OCI-LY3 (cell line): ENCODE results near the gene RAB31.

Experiments
- EZH2phosphoT487 ChIP-seq: fragments of 200-600 bp; shearing (Covaris generic); IDR thresholded peaks from 2 replicates; pipeline ENCODE4 v1.6.1; 2018; ENCODE audit warnings: antibody characterized with exemption, mixed run types, low read depth
- TF ChIP-seq, protein P1 (sequence below): fragments of 200-600, 300-600 bp; sonication (generic); IDR thresholded peaks from 2 replicates; pipeline ENCODE4 v1.5.1; 2014; ENCODE audit warnings: antibody characterized with exemption, low read length, low read depth

DNA sequence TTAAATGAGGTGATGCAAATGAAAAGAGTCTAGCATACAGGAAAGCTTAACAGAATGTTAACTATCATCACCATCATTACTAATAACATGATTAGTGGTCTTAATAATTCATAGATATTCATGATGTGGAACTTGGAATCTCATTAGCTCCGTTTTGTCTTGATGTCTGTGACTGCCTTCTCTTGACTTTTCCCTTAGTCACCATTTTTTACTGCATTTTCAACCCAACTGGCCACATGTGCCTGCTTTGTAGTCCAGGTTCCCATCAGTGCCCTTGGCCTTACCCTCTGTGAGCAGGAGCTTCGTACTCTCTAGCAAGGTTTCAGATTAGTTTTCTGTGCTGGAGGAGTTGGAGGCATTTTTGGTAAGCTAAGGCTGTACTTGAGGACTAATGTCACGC, 47.0 kb downstream of the RAB31 start:
- TF ChIP-seq EZH2phosphoT487: no peak
- TF ChIP-seq, protein P1, sequence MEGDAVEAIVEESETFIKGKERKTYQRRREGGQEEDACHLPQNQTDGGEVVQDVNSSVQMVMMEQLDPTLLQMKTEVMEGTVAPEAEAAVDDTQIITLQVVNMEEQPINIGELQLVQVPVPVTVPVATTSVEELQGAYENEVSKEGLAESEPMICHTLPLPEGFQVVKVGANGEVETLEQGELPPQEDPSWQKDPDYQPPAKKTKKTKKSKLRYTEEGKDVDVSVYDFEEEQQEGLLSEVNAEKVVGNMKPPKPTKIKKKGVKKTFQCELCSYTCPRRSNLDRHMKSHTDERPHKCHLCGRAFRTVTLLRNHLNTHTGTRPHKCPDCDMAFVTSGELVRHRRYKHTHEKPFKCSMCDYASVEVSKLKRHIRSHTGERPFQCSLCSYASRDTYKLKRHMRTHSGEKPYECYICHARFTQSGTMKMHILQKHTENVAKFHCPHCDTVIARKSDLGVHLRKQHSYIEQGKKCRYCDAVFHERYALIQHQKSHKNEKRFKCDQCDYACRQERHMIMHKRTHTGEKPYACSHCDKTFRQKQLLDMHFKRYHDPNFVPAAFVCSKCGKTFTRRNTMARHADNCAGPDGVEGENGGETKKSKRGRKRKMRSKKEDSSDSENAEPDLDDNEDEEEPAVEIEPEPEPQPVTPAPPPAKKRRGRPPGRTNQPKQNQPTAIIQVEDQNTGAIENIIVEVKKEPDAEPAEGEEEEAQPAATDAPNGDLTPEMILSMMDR: no peak
